PC-3 (cell line): ENCODE results near the gene MYO9A.

Experiments used
- EZH2 ChIP-seq: fragments of 300-600 bp; sonication (generic); IDR thresholded peaks from one replicate; pipeline ENCODE4 v1.6.1; 2017; ENCODE audit warnings: antibody characterized with exemption, mild to moderate bottlenecking, low read length; ENCODE audit not compliant: unreplicated experiment
- EZH2phosphoT487 ChIP-seq: fragments of 300-600 bp; sonication (generic); IDR thresholded peaks from 2 replicates; pipeline ENCODE4 v1.6.1; 2018; ENCODE audit warnings: mild to moderate bottlenecking, antibody characterized with exemption, low read length, borderline replicate concordance
- TF ChIP-seq, protein P1 (sequence below): fragments of 300-600 bp; sonication (generic); conservative IDR thresholded peaks from 2 replicates; pipeline ENCODE4 v1.5.1; 2017; ENCODE audit warnings: antibody characterized with exemption, low read depth, mild to moderate bottlenecking, low read length

DNA sequence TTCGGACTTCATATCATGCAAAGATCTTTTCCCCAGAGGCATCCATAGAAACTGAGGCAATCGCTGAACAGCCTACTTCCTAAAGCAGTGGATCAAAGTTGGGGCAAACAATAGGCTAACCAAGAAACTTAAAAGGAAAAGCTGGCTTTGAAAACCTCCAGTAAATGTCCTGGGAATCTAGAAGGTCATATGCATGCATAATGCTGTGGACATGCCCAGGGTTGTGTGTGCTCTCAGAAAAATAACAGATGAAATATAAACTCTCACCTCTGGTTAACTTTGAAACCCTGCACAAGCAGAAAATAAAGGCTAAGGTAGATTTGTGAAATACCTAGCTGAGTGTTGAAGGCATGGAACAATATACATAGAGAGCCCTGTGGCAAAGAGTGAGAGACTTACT is 96.3 kb downstream of the MYO9A start:
- TF ChIP-seq, protein P1, sequence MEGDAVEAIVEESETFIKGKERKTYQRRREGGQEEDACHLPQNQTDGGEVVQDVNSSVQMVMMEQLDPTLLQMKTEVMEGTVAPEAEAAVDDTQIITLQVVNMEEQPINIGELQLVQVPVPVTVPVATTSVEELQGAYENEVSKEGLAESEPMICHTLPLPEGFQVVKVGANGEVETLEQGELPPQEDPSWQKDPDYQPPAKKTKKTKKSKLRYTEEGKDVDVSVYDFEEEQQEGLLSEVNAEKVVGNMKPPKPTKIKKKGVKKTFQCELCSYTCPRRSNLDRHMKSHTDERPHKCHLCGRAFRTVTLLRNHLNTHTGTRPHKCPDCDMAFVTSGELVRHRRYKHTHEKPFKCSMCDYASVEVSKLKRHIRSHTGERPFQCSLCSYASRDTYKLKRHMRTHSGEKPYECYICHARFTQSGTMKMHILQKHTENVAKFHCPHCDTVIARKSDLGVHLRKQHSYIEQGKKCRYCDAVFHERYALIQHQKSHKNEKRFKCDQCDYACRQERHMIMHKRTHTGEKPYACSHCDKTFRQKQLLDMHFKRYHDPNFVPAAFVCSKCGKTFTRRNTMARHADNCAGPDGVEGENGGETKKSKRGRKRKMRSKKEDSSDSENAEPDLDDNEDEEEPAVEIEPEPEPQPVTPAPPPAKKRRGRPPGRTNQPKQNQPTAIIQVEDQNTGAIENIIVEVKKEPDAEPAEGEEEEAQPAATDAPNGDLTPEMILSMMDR = no peak
- TF ChIP-seq EZH2 = no peak
- TF ChIP-seq EZH2phosphoT487 = no peak
